HepG2 (cell line): ENCODE measurements around the gene SDK1. TPM values are rescaled to one million over a fixed set of nuclear protein-coding genes. Genes with fewer than 3 reads are reported as not detected.

Source experiments
- ATAC-seq: fragments of 200-7000 bp; cut with Tn5 transposase; 3 replicates; pipeline ENCODE4 v1.9.1; 2020; ENCODE audit warnings: mild to moderate bottlenecking, moderate library complexity
- BruUV-seq: library from RNA; stranded (reverse); fragments of 400-500 nt; replicated peaks from 2 replicates; lab custom pipeline; 2021; lab: Mats Ljungman, UMichigan
- CTCF ChIA-PET: fragments of 300-600 bp; formaldehyde crosslinking; extraction: SDS; loops from one replicate; lab custom pipeline; 2021; ENCODE audit warnings: low total read pairs, inconsistent platforms, low intra/inter-chr PET ratio; lab: Yijun Ruan, JAX
- POLR2A ChIA-PET: fragments of 350-600 bp; sonication (Branson Sonifier 250); formaldehyde crosslinking; loops from one replicate; lab custom pipeline; 2020; ENCODE audit warnings: antibody characterized with exemption, inconsistent platforms; lab: Yijun Ruan, JAX
- DNase-seq: peaks from one replicate; pipeline ENCODE4 v3.0.0-alpha.2; 2015; ENCODE audit warnings: low spot score
- FAIRE-seq: peaks from 3 replicates; lab custom pipeline; 2011; peaks lifted over from hg19 to GRCh38; lab: Jason Lieb, UNC
- H2AFZ ChIP-seq: one replicate; pipeline ENCODE4 v1.6.1; 2011; ENCODE audit warnings: low read length, inconsistent platforms
- H3K27ac ChIP-seq: fragments of 300-600 bp; 3 replicates; pipeline ENCODE4 v1.8.0; 2011; ENCODE audit warnings: mixed run types, mild to moderate bottlenecking, mixed read lengths, low read length, inconsistent platforms; ENCODE audit not compliant: insufficient read depth; ENCODE audit errors: extremely low read length
- H3K27me3 ChIP-seq, 2 experiments: fragments of 200-600 bp in 1 of 2; 2 replicates in 1 of 2; 3 replicates in 1 of 2; pipeline versions ENCODE4 v1.6.0 to v1.8.0; 2011; ENCODE audit warnings: low read length in 2 of 2, mild to moderate bottlenecking in 2 of 2, moderate library complexity in 2 of 2, inconsistent platforms in 1 of 2; ENCODE audit not compliant: insufficient read depth in 2 of 2, control insufficient read depth in 1 of 2
- H3K36me3 ChIP-seq, 2 experiments: fragments of 200-600 bp in 1 of 2; replicated peaks in 1 of 2; 2 replicates in 1 of 2; 3 replicates in 1 of 2; pipeline versions ENCODE4 v1.5.1 to v1.8.0; 2011; ENCODE audit warnings: low read length in 2 of 2, inconsistent platforms in 1 of 2; ENCODE audit not compliant: insufficient read depth in 2 of 2, control insufficient read depth in 1 of 2
- H3K4me1 ChIP-seq: 2 replicates; pipeline ENCODE4 v1.5.1; 2012; ENCODE audit warnings: low read length, inconsistent platforms; ENCODE audit not compliant: insufficient read depth
- H3K4me2 ChIP-seq: 2 replicates; pipeline ENCODE4 v1.6.0; 2011; ENCODE audit warnings: low read depth, low read length, inconsistent platforms
- H3K4me3 ChIP-seq, 3 experiments: fragments of 200-600 bp in 1 of 3; sonication (generic), shearing (Covaris generic) in 1 of 3; replicated peaks in 1 of 3; 2 replicates each; pipeline ENCODE4 v1.5.1; 2011 to 2016; ENCODE audit warnings: low read length in 3 of 3, inconsistent platforms in 2 of 3, low read depth in 2 of 3, mild to moderate bottlenecking in 2 of 3, control low read depth in 1 of 3, mixed read lengths in 1 of 3; ENCODE audit not compliant: insufficient read depth in 1 of 3
- H3K79me2 ChIP-seq: one replicate; pipeline ENCODE4 v1.6.1; 2011; ENCODE audit warnings: low read length, inconsistent platforms; ENCODE audit not compliant: insufficient read depth
- H3K9ac ChIP-seq: 2 replicates; pipeline ENCODE4 v1.6.0; 2011; ENCODE audit warnings: mild to moderate bottlenecking, low read depth, low read length, inconsistent platforms; ENCODE audit not compliant: insufficient read depth
- H3K9me3 ChIP-seq: 2 replicates; pipeline ENCODE4 v1.5.1; 2012; ENCODE audit warnings: mild to moderate bottlenecking, low read length
- H4K20me1 ChIP-seq: 2 replicates; pipeline ENCODE4 v1.6.0; 2011; ENCODE audit warnings: inconsistent platforms, mild to moderate bottlenecking, low read length, moderate library complexity; ENCODE audit not compliant: insufficient read depth
- DPF2 ChIP-seq: sonication (generic); formaldehyde crosslinking; IDR thresholded peaks from 2 replicates; pipeline ENCODE4 v1.4.0; 2020; ENCODE audit warnings: mild to moderate bottlenecking, low read depth, missing genetic modification reagents, borderline replicate concordance
- HOXA9 ChIP-seq: sonication (generic); formaldehyde crosslinking; IDR thresholded peaks from 2 replicates; pipeline ENCODE4 v1.8.1; 2022; ENCODE audit warnings: missing genetic modification reagents, mild to moderate bottlenecking, moderate library complexity, borderline replicate concordance
- MTF1 ChIP-seq: sonication (generic); formaldehyde crosslinking; IDR thresholded peaks from 2 replicates; pipeline ENCODE4 v1.5.0; 2020; ENCODE audit warnings: missing genetic modification reagents
- ONECUT2 ChIP-seq: sonication (generic); formaldehyde crosslinking; IDR thresholded peaks from 2 replicates; pipeline ENCODE4 v1.4.0; 2020; ENCODE audit warnings: missing genetic modification reagents
- SMARCC2 ChIP-seq: fragments of 450-650 bp; IDR thresholded peaks from 2 replicates; pipeline ENCODE4 v1.6.1; 2017; ENCODE audit warnings: antibody characterized with exemption, mild to moderate bottlenecking
- ZNF34 ChIP-seq: sonication (generic); formaldehyde crosslinking; IDR thresholded peaks from 2 replicates; pipeline ENCODE4 v1.4.0; 2020; ENCODE audit warnings: mild to moderate bottlenecking, missing genetic modification reagents, borderline replicate concordance
- ZNF616 ChIP-seq: sonication (generic); formaldehyde crosslinking; IDR thresholded peaks from 2 replicates; pipeline ENCODE4 v1.5.0; 2020; ENCODE audit warnings: low read depth, mild to moderate bottlenecking, missing genetic modification reagents
- ZNF776 ChIP-seq: sonication (generic); formaldehyde crosslinking; IDR thresholded peaks from 2 replicates; pipeline ENCODE4 v1.4.0; 2020; ENCODE audit warnings: mild to moderate bottlenecking, missing genetic modification reagents
- ZSCAN12 ChIP-seq: sonication (generic); formaldehyde crosslinking; IDR thresholded peaks from 2 replicates; pipeline ENCODE4 v1.9.0; 2021; ENCODE audit warnings: mild to moderate bottlenecking, missing genetic modification reagents
- WGBS: methylation state at CpG from one replicate; pipeline ENCODE4 v1.1.6; 2017; ENCODE audit warnings: low lambda C conversion rate; 5-methylcytosine and 5-hydroxymethylcytosine counted together
- in situ Hi-C: cut with HindIII; loops from 2 replicates; pipeline ENCODE4 v1.10.0; 2017; ENCODE audit warnings: low pct_unique_long_range_greater_than_20kb; ENCODE audit not compliant: extremely low pct_ligation_motif_present
- intact Hi-C: fragments of 100-400 bp; cut with micrococcal nuclease; formaldehyde crosslinking; loops from one replicate; pipeline ENCODE4 v1.10.0; 2022; ENCODE audit not compliant: unreplicated experiment
- polyA plus RNA-seq, 8 experiments: library from polyadenylated mRNA; depleted of rRNA in 3 of 8; stranded (reverse) in 7 of 8; unstranded in 1 of 8; fragments of >200 nt; fragmentation: Illumina TruSeq in 4 of 8; extraction: Trizol in 4 of 8; gene quantifications; 2 replicates each; pipeline versions ENCODE4 v1.2.1 to v1.2.3, GENCODE V29; 2011 to 2016; ENCODE audit warnings: low read depth in 4 of 8, missing spikeins in 1 of 8, mixed read lengths in 1 of 8; ENCODE audit not compliant: insufficient read depth in 1 of 8
- total RNA-seq, 5 experiments: library from RNA; depleted of rRNA; stranded (reverse); fragments of >200 nt; fragmentation: Illumina TruSeq; extraction: Trizol; gene quantifications; 2 replicates each; pipeline ENCODE4 v1.2.3, GENCODE V29; 2016; ENCODE audit warnings: low read depth in 1 of 5

Gene SDK1
- total and polyA plus RNA-seq, 2 of the 13 experiments (the other 11 are each of a cell fraction or from before 2014, with no cell fraction given) = 0.35 to 2.4 TPM

- no TSS peak for BruUV-seq
- H3K27ac ChIP-seq = no peak overlapping the region
- POLR2A ChIA-PET = no interaction called here
- H4K20me1 ChIP-seq = no peaks in the 10 kb centered on the region
- H3K79me2 ChIP-seq = no peaks in the 10 kb centered on the region
- no peak for DNase-seq
- no peak for ATAC-seq
- no peak overlapping the region for H3K4me2 ChIP-seq
- no peak overlapping the region for H3K9ac ChIP-seq
- in situ Hi-C loops = no loop called here
- no peak overlapping the region for H2AFZ ChIP-seq
- no peak overlapping the region for H3K4me3 ChIP-seq
- H3K4me1 ChIP-seq = no peaks in the 10 kb centered on the region
- FAIRE-seq = no peak
- WGBS = 81% methylated on average over 8 of the region's 8 CpGs
- TF ChIP-seq SMARCC2 = no peak
- no peak for TF ChIP-seq DPF2 (CRISPR knock-in tag)
- no peak for TF ChIP-seq ZNF776 (CRISPR knock-in tag)
- TF ChIP-seq ZNF34 = no peak
- TF ChIP-seq ZSCAN12 (CRISPR knock-in tag) = no peak
- no peak for TF ChIP-seq ZNF616 (CRISPR knock-in tag)
- no peak for TF ChIP-seq ONECUT2 (CRISPR knock-in tag)
- TF ChIP-seq HOXA9 (CRISPR knock-in tag) = no peak
- TF ChIP-seq MTF1 = no peak
- TF ChIP-seq, all 625 proteins: peak for 0
- no peaks in the 10 kb centered on the region for H3K27me3 ChIP-seq
- intact Hi-C loops = no loop called here
- no peaks in the 10 kb centered on the region for H3K9me3 ChIP-seq
- H3K36me3 ChIP-seq = no peaks in the 10 kb centered on the region
- CTCF ChIA-PET = no interaction called here
Measured at GRCh38 chr7:4256286-4256685, 955.2 kb downstream of the SDK1 start.
